ENCODE data around the gene PHKA2.

PHKA2 gene

GRCh38 chrX:18889346-18890048 is 94.4 kb downstream of the PHKA2 start:
- DNase-seq (ENCODE audit: low read depth in 2 of 2), result no peak

DNA sequence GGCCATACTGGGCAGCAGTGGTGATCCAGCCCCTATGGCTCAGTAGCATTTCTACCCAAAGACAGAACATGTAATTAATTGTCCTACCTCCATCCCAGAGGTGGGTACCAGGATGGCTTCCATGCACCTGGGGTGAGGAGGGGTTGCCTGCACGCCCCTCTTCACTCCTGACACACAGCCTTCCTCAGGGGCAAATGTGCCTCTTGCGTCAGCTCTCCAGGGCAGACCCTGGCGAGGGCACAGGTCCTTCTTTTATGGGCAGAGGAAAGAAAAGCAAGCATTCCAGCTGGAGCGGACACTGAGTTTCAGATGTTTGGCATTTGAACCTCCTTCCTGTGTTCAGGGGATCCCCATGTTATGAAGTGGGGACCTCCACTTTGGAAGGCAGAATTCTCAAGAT is 95.6 kb downstream of the PHKA2 start:
- no peak for DNase-seq (ENCODE audit: low read depth in 2 of 2)

- no peak for DNase-seq (ENCODE audit: low read depth in 2 of 2)
Measured at GRCh38 chrX:18887825-18888212, 96.1 kb downstream of the PHKA2 start.

DNA sequence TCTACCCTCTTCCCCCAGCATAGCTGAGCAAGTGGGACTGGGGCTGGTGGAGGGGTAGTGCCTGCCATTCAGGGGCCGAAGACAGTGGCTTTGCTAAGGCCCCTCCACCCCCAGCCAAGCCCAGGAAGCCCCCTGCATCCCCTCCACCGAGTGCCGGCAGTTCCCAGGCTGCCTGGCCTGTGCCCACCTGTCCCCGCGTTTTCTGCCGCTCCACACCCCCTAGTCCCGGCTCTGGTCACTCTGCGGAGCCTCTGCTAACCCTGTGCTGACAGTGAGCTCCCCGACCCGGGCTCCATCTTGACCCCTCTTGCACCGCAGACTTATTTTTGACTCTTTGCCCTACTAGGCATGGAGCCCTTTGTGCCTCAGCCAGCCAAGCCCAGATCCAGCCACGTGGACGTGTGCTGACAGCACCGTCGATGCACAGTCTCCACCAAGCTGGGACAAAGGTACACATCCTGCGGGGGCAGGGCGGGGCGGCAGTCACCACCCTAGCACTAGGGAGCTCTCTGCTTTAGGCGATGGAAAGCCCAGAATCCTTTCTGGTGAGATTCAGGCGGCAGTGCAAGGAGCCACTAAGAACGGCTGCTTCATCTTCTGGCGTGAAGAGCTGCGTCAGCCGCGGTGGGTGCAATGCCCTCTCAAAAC is 96.6 kb downstream of the PHKA2 start:
- no peak for DNase-seq (ENCODE audit: low read depth in 2 of 2)

DNA sequence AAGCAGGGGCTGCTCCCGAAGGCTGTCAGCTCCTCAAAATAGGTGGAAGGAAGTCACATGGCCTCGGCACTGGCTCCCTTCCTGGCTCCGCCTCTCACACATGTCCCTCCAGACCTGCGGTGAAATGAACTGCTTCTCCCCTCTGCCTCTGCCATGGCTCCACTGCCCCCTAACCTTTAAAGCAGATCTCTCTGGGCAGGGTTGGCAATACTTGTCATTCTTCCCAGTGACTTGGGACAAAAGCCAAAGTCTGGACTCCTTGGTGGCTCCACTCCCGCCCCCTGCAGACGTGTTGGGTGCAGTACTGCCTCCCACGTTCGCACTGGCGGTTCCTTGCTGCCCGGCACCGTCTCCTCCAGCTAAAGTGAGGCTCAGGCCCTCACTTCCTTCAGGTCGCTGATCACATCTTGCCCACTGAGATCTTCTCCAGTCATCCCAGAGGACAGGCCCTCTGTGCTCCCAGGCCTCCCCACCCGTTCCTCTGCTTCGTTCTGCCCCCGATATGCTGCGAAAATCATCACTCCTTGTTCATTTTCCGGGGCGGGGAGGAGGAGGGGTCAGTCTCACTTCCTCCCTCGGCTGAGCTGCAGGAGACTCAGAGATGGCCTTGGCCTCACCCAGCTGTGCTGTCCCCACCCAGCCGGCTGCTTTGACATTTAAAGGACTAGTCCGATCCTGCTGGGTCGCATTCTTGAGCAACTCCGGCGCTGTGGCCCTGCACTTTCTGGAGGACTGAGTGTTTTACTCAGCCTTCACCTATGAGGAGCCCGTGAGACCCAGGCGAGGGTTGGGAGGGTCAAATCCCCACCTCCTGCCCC is 97.4 kb downstream of the PHKA2 start:
- DNase-seq (ENCODE audit: low read depth in 2 of 2), result peak in 1 of 2 donors; percentile 5

- no peak for DNase-seq (ENCODE audit: low read depth in 2 of 2)
Measured at GRCh38 chrX:18886005-18886343, 97.9 kb downstream of the PHKA2 start.

DNA sequence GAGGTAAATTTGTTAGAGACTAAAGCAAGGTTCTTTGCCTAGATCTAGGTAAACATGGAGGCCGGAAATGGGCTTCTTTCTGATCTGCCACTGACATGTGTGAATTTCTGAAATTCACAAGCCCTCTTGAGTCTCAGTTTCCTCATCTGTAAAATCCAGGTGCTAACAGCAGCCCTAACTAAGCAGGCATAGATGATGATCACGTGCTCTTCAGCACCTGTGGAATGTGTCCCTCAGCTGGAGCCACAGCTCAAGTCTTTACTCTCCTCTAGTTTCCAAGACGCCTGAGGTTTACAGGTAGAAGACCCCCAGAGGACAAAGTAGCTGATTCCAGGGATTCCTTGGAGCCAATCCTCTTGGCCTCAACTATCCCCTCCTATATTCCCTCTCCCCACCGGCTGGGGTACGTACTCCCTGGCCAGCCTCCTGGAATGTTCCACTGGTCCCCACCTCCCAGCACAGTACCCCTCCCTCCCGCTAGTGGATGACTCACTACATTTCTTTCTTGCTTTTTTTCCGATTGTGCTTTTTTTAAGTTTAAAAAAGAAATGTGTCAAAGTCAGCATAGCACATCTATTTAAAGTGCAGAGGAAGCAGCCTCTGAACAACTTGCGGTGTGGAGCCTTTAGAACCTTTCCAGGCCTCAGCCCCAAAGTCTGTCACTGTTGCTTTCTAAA is 98.4 kb downstream of the PHKA2 start:
- DNase-seq (ENCODE audit: low read depth in 2 of 2), result no peak

- no peak for DNase-seq (ENCODE audit: low read depth in 2 of 2)
Measured at GRCh38 chrX:18884916-18885315, 99.0 kb downstream of the PHKA2 start.

DNA sequence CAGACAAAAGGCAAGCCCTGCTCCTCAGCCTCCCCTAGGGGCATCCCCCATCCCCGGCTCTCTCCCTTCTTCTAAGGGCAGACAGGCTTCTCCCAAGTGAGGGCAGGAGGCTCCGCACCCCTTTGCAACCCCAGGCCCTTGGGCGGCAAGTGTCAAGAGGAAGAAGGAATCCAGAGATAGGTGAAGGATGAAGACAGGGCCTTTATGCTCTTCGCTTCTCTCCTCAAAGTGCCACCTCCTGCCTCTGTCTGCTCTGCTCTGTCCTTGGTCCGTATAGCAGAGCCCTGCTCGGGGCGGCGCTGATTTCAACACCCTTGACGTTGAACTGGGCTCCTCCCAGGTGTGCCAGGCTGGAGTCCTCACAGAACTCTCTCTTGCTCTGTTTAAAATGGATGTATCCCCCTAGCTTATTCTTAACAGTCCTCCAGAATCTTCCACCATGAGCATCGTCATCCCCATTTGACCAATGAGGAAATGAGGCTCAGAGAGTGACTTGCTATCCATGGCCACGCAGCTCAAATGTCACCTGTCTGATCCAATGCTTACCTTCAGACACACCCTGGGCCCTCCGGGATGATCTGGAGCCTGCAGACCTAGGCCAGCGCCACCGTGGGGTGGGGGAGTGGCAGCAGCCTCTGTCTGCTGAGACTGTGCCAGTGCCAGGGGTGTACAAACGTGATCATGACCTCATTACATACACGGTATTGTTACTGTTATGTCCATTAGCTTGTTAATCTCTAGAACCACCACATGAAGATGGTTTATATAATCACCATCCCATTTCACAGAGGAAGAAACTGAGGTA is 99.8 kb downstream of the PHKA2 start:
- DNase-seq (ENCODE audit: low read depth in 2 of 2), result no peak

DNA sequence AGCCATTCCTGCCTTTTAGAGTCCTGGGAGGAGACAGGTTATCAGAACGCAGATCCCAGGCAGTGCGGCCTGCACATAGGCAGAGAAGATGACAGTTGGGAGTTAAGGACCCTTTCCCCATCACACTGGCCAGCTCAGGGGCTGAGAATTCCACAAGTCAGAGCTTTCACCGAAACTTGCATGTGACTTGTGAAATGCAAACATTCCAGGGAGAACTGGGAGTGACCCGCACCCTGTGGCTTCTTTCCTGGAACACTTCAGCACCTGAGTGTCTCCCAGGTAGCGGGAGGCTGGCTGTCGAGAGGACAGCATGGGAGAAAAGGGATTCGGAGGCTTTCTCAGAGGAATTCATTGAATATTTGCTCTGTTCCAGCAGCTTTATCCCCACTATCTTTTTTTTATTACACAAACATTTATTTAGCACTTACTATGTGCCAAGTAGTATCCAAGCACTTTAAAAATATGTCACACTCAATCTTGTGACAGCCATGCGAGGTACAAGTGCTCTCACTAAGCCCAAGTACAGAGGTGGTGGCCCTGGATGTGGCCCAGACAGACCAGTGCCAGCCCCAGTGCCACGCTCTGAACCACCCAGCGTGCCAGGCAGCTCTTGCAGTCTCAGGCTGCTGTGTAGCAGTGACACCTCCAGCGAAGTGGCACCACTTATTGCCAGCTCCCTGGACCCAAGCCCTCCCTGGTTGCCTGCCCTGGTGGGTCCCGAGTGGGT is 100.5 kb downstream of the PHKA2 start:
- no peak for DNase-seq (ENCODE audit: low read depth in 2 of 2)

GRCh38 chrX:18879144-18879543 is 104.8 kb downstream of the PHKA2 start:
- no peak for DNase-seq (ENCODE audit: low read depth in 2 of 2)

DNA sequence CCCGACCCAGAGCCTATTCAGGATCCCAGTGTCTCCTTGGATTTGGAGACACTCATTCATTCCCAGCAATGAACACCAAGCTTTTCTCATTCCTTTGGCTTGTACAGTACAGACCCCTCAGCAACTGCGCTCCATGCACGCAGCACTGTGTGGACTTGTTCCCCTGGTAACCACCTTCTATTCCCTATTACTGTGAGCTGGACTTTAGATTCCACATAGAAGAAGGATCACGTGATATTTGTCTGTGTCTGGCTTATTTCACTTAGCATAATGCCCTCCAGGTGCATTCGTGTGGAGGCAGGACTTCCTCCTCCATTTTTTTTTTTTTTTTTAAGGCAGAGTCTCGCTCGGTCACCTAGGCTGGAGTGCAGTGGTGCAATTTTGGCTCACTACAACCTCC is 106.4 kb downstream of the PHKA2 start:
- DNase-seq (ENCODE audit: low read depth in 2 of 2), result no peak

- DNase-seq (ENCODE audit: low read depth in 2 of 2), result no peak
Measured at GRCh38 chrX:18875256-18875878, 108.5 kb downstream of the PHKA2 start.

- no peak for DNase-seq (ENCODE audit: low read depth in 2 of 2)
Measured at GRCh38 chrX:18874560-18875255, 109.2 kb downstream of the PHKA2 start.

DNA sequence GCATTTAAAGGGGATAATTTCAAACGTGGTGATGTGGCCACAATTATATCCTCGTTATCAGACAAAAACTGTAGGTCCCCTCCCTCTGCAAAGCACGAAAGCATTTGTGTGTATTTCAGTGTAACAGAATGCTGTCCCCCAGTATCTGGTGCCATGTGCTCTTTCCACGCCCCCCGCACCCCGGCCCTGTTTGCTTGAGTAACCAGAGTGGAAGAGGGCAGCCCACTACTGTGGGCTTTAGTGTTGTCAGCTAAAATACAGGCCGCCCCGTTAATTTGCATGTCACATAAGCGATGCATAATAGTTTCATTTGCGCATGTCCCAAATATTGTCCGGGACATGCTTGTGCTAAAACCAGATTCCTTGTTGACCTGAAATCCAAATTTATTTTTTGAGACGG is 110.1 kb downstream of the PHKA2 start:
- DNase-seq (ENCODE audit: low read depth in 2 of 2), result no peak

DNA sequence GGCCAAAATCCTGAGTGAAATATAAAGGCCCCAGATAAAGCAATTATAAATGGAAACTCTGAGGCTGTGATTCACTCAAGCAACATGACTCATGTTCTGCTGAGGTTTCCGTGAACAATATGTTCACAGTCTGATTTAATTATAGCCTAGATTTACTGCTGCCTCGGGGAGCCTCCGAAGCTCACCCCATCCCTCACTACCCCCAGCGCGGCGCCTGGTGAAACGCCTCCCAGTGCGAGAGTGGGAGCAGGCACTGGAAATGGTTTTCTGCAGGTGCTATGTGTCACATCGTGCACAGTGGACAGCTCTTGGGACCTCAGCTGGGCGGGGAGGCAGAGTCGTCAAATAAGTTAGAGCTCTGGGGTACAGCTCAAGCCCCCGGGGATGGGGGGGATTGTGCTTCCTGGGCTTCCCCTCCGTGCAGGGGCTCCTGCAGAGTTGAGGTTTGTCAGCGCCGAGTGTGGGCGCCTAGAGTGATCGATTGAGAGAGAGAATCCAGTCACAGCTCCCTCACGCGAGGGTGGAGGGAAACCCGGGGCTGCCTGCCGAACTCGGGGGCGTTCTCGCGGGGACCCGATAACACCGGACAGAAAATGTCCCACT is 110.6 kb downstream of the PHKA2 start:
- no peak for DNase-seq (ENCODE audit: low read depth in 2 of 2)

DNA sequence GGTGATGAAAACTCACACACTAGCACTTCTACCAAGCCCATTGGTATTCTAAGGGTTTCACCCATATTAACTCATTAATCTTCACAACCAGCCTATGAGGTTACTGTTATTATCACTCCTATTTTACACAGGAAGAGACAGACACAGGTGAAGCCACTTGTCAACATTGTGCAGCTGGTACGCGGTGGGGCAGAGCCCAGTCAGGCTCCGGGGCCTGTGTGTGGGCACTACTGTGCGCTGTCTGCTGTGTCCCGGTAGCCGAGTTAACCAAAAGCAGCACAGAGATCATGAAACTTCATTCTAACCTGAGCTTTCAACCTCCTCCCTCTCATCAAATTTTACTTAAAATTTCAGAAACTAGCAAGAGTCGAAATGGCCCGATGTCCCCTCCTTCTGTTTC is 111.3 kb downstream of the PHKA2 start:
- DNase-seq (ENCODE audit: low read depth in 2 of 2), result no peak

GRCh38 chrX:18871970-18872369 is 111.9 kb downstream of the PHKA2 start:
- DNase-seq (ENCODE audit: low read depth in 2 of 2), result no peak

DNA sequence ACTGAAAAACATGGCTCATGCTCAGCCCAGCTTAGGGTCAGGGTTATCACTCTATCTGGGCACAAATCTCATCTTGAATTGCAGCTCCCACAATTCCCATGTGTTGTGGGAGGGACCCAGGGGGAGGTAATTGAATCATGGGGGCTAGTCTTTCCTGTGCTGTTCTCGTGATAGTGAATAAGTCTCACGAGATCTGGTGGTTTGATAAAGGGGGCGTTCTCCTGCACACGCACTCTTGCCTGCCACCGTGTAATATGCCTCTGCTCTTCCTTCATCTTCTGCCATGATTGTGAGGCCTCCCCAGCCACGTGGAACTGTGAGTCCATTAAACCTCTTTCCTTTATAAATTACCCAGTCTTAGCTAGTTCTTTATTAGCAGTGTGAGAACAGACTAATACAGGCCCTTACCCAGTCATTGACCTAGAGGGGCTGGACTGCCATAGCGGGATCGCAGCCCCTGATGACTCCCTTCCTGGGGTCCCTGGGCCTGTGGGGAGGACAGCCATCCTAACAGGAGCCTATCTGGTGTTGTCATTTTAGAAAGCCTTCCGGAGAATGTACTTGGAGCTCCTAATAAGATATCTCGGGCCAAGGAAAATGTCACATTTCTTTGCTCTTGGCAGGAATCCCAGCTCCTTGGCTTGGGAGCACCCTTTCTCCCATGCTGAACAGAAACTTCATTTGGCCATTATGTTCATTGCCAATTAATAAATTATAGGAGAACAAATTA is 112.6 kb downstream of the PHKA2 start:
- no peak for DNase-seq (ENCODE audit: low read depth in 2 of 2)

Data from stimulated activated CD8-positive, alpha-beta memory T cell treated with anti-CD3 and anti-CD28 coated beads, Interleukin-7, amount 100 ng/mL, for 1 hour (primary cell).